Measurements from ENCODE around the gene SPPL2A.

SPPL2A gene

GRCh38 chr15:50686469-50687301, 78.8 kb downstream of the SPPL2A start, which contains the start of gene TRPM7:
TRPM7 (minus strand) TSS chr15:50686797; CDS start chr15:50686533, 264 bp downstream.
- DNase-seq = peak; percentile 27 to 91 (median 83)

GRCh38 chr15:50685976-50686468, 79.5 kb downstream of the SPPL2A start:
- peak in 7 of 14 donors; percentile 30 to 78 (median 74) for DNase-seq

GRCh38 chr15:50685191-50685975, 80.1 kb downstream of the SPPL2A start:
- no peak for DNase-seq

GRCh38 chr15:50681467-50681866, 84.0 kb downstream of the SPPL2A start:
- no peak for DNase-seq

- DNase-seq = no peak
Measured at GRCh38 chr15:50676799-50677483, 88.6 kb downstream of the SPPL2A start.

GRCh38 chr15:50675535-50676144, 89.9 kb downstream of the SPPL2A start:
- peak in 1 of 14 donors; percentile 3 for DNase-seq

GRCh38 chr15:50670115-50670514, 95.4 kb downstream of the SPPL2A start:
- no peak for DNase-seq

GRCh38 chr15:50669611-50670010, 95.9 kb downstream of the SPPL2A start:
- no peak for DNase-seq

- DNase-seq = no peak
Measured at GRCh38 chr15:50665938-50666337, 99.6 kb downstream of the SPPL2A start.

- no peak for DNase-seq
Measured at GRCh38 chr15:50655555-50655954, 110.0 kb downstream of the SPPL2A start.

GRCh38 chr15:50653156-50653743, 112.3 kb downstream of the SPPL2A start:
- no peak for DNase-seq

- DNase-seq = no peak
Measured at GRCh38 chr15:50652671-50653070, 112.8 kb downstream of the SPPL2A start.
